Measurements from ENCODE around the gene GRIK5. TPM values are rescaled to one million over a fixed set of nuclear protein-coding genes. Genes with fewer than 3 reads are reported as not detected.

Gene GRIK5
- total RNA-seq, 6 experiments from 2014 or later: 0.15 to 0.42 (median 0.17) TPM; not detected in 2

- Histone ChIP-seq H3K4me1 (peaks cover 0 to 15% (median 0%) of the 10 kb centered on the region in 4 donors), H3K9me3 (no peaks in the 10 kb centered on the region), H3K27ac (no peak overlapping the region), H3K27me3 (no peaks in the 10 kb centered on the region), H3K36me3 (peaks cover 0 to 28% (median 6%) of the 10 kb centered on the region in 4 donors), H3K4me3 (no peak overlapping the region)
- TF ChIP-seq CTCF (IDR thresholded peaks at IDR 0.05) (no peak), POLR2A (IDR thresholded peaks at IDR 0.05) (no peak)
- intact Hi-C loops (cut with DNase I): no loop called here
- WGBS (ENCODE audit: insufficient coverage, low coverage, low lambda C conversion rate, missing lambda C conversion rate): 91% methylated on average over 1 of the region's 1 CpG
- ATAC-seq (no peak), DNase-seq (no peak)
Observed at GRCh38 chr19:42078058-42078457, 8.1 kb upstream of the GRIK5 start.

- DNase-seq (peak in 1 of 3 donors; percentile 65), ATAC-seq (no peak)
- H3K27ac ChIP-seq: peak overlapping the region; percentile 44 to 82 (median 65)
- no peaks in the 10 kb centered on the region for H3K9me3 ChIP-seq
- peak overlapping the region; percentile 66 to 96 (median 71) for H3K4me3 ChIP-seq
- peaks cover 0 to 10% (median 0%) of the 10 kb centered on the region in 4 donors for H3K4me1 ChIP-seq
- H3K27me3 ChIP-seq: no peaks in the 10 kb centered on the region
- 0% methylated on average over 14 of the region's 33 CpGs for WGBS (ENCODE audit: insufficient coverage, low coverage, low lambda C conversion rate, missing lambda C conversion rate)
- intact Hi-C loops (cut with DNase I): no loop called here
- H3K36me3 ChIP-seq: peaks cover 0 to 28% (median 6%) of the 10 kb centered on the region in 4 donors
- TF ChIP-seq POLR2A (IDR thresholded peaks at IDR 0.05) (no peak), CTCF (IDR thresholded peaks at IDR 0.05) (no peak)
Observed at GRCh38 chr19:42076380-42076944, 6.5 kb upstream of the GRIK5 start.

- peaks cover 0 to 10% (median 0%) of the 10 kb centered on the region in 4 donors for H3K4me1 ChIP-seq
- H3K9me3 ChIP-seq: no peaks in the 10 kb centered on the region
- H3K27ac ChIP-seq: peak within 1 kb of the TSS; percentile 92 to 97 (median 94)
- H3K36me3 ChIP-seq: peaks cover 0 to 23% (median 2%) of the 10 kb centered on the region in 4 donors
- 0% methylated on average over 30 of the region's 80 CpGs for WGBS (ENCODE audit: insufficient coverage, low coverage, low lambda C conversion rate, missing lambda C conversion rate)
- DNase-seq (peak; percentile 97 to 99 (median 99)), ATAC-seq (peak; percentile 97 to 98 (median 98))
- no peaks in the 10 kb centered on the region for H3K27me3 ChIP-seq
- H3K4me3 ChIP-seq: peak within 1 kb of the TSS; percentile 66 to 96 (median 71)
- TF ChIP-seq POLR2A (IDR thresholded peaks at IDR 0.05): peak; percentile 89
- TF ChIP-seq CTCF (IDR thresholded peaks at IDR 0.05): no peak
- intact Hi-C loops (cut with DNase I): no loop called here
Observed at GRCh38 chr19:42075616-42076379, 5.8 kb upstream of the GRIK5 start, which contains the start of gene ZNF574. ZNF574 (plus strand) TSS chr19:42076166; CDS start chr19:42078607, 2,441 bp downstream.

GRCh38 chr19:42075364-42075615 is 5.3 kb upstream of the GRIK5 start:
- intact Hi-C loops (cut with DNase I): no loop called here
- Histone ChIP-seq H3K4me1 (peaks cover 0 to 10% (median 0%) of the 10 kb centered on the region in 4 donors), H3K27me3 (no peaks in the 10 kb centered on the region), H3K9me3 (no peaks in the 10 kb centered on the region), H3K27ac (peak overlapping the region; percentile 92 to 97 (median 94)), H3K4me3 (peak overlapping the region; percentile 66 to 96 (median 71)), H3K36me3 (peaks cover 0 to 18% (median 0%) of the 10 kb centered on the region in 4 donors)
- DNase-seq (no peak), ATAC-seq (peak in 1 of 4 donors; percentile 9)
- TF ChIP-seq POLR2A (IDR thresholded peaks at IDR 0.05): no peak
- TF ChIP-seq CTCF (IDR thresholded peaks at IDR 0.05): no peak
- 0% methylated on average over 3 of the region's 3 CpGs for WGBS (ENCODE audit: insufficient coverage, low coverage, low lambda C conversion rate, missing lambda C conversion rate)

Data from right lobe of liver (tissue), 6 donors.